Breast epithelium (tissue), 4 donors: Measurements from ENCODE around the gene CCZ1B. TPM values are rescaled to one million over a fixed set of nuclear protein-coding genes. Genes with fewer than 3 reads are reported as not detected.
"Not testable (repeated sequence)": the region's sequence is repeated elsewhere in the genome, so short reads cannot be mapped to it uniquely, and the experiment has no call there.

Experiments
- DNase-seq, 2 donors: peaks; one replicate each; pipeline ENCODE4 v3.0.0-alpha.2; 2019; ENCODE audit warnings: low spot score in 2 of 2
- H3K27ac ChIP-seq, 2 donors: fragments of 200-600 bp; sonication (generic) in 1 of 2; one replicate each; pipeline ENCODE4 v1.5.1; 2016 to 2019; ENCODE audit warnings: mild to moderate bottlenecking in 1 of 2
- H3K27me3 ChIP-seq, 2 donors: fragments of 200-600 bp; sonication (generic) in 1 of 2; one replicate each; pipeline versions ENCODE4 v1.5.1 to v1.6.0; 2017 to 2019; ENCODE audit warnings: control low read depth in 1 of 2, mild to moderate bottlenecking in 1 of 2
- H3K36me3 ChIP-seq: fragments of 200-600 bp; one replicate; pipeline ENCODE4 v1.5.1; 2019
- H3K4me1 ChIP-seq, 2 donors: fragments of 200-600 bp; sonication (generic); one replicate each; pipeline ENCODE4 v1.5.1; 2016 to 2019; ENCODE audit warnings: control low read depth in 1 of 2
- H3K4me3 ChIP-seq, 3 donors: fragments of 200-600 bp; sonication (generic); 1 replicate in 2 of 3; 2 replicates in 1 of 3; pipeline ENCODE4 v1.5.1; 2016 to 2019; ENCODE audit warnings: mild to moderate bottlenecking in 3 of 3, moderate library complexity in 2 of 3
- H3K9me3 ChIP-seq, 2 donors: fragments of 200-600 bp; sonication (generic) in 1 of 2; one replicate each; pipeline ENCODE4 v1.5.1; 2016 to 2019; ENCODE audit warnings: control low read depth in 1 of 2
- CTCF ChIP-seq, 3 donors: fragments of 450-650 bp; IDR thresholded peaks; one replicate each; pipeline ENCODE4 v1.5.1; 2016 to 2017; ENCODE audit warnings: antibody characterized with exemption in 3 of 3, mild to moderate bottlenecking in 3 of 3, moderate library complexity in 3 of 3
- POLR2AphosphoS5 ChIP-seq, 3 donors: sonication (generic); formaldehyde crosslinking; IDR thresholded peaks; one replicate each; pipeline ENCODE4 v1.6.1; 2017; ENCODE audit warnings: antibody characterized with exemption in 3 of 3
- intact Hi-C: fragments of 100-400 bp; cut with DNase I; formaldehyde crosslinking; loops from one replicate; pipeline ENCODE4 v1.15.1; 2023; ENCODE audit warnings: low total_unique reads
- total RNA-seq, 3 donors: library from RNA; depleted of rRNA; stranded (reverse); fragments of >200 nt; gene quantifications; one replicate each; pipeline ENCODE4 v1.1.0, GENCODE V29; 2016

The CCZ1B gene
- 10 to 100 TPM; 36.3 to 78.2 (median 69.8) TPM for total RNA-seq

DNA sequence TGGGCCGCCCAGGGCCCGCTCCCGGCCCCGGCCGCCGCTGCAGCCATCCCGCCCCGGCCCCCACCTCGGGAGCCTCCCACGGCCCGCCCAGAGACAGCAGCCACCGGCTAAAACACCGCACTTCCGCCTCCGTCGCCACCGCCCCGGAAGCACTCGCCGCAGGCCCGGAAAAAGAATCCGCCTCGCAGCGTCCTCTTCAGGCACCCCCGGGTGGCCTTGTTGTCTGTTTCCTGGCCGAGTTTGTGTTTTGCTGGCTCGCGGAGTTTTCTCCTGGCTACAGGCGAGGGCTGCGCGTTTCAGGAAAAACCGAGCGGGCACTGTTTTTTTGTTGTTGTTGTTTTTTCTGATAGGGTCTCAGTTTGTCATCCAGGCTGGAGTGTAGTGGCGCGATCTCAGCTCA is at the start of gene CCZ1B:
CCZ1B (minus strand) TSS at position 125 of the 400 bp plus-strand sequence; CDS start at position 47, 78 bp downstream.
- H3K9me3 ChIP-seq, H3K36me3 ChIP-seq, intact Hi-C loops, H3K4me1 ChIP-seq, H3K27me3 ChIP-seq: not testable (repeated sequence)
- H3K4me3 ChIP-seq = peak within 1 kb of the TSS; percentile 51 to 73 (median 66)
- peak within 1 kb of the TSS; percentile 56 to 78 for H3K27ac ChIP-seq
- peak; percentile 35 to 84 for DNase-seq
- peak in 1 of 3 donors; percentile 50 for TF ChIP-seq POLR2AphosphoS5 (IDR thresholded peaks at IDR 0.05)

GRCh38 chr7:6875022-6875421 is 48.9 kb upstream of the CCZ1B start:
- H3K27ac ChIP-seq, H3K4me1 ChIP-seq, H3K9me3 ChIP-seq, DNase-seq, H3K27me3 ChIP-seq, H3K4me3 ChIP-seq, intact Hi-C loops, H3K36me3 ChIP-seq: not testable (repeated sequence)

DNA sequence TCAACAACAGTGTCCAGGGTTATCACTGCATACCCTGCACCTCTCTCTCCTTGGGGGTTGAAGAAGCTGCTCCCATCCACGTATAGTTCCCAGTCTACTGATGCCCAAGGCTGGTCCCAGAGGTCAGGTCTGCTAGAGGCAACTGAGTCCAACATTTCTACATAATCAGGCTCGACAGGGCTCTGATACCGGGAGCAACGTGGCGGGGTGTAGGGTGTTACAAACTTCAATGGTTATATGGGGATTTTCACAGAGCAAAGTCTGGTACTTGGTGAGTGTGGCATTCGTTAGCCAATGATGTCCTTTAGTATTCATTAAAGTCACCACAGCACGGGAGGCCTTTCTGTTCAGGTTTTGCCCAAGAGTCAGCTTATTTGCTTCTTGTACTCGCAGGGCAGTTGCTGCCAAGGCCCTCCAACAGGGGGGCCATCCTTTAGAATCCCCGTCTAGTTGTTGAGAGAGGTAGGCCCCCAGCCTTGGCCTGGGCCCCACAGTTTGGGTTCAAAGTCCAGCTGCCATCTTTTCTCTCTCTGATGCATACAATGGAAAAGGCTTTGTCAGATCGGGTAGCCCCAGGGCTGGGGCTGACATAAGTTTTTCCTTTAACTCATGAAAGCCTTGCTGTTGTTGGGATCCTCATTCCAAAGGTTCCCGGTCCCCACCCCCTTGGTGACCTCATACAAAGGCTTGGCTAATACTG is 46.3 kb upstream of the CCZ1B start:
- H3K27ac ChIP-seq, H3K4me3 ChIP-seq, H3K27me3 ChIP-seq, DNase-seq, H3K4me1 ChIP-seq, H3K36me3 ChIP-seq, H3K9me3 ChIP-seq, intact Hi-C loops: not testable (repeated sequence)

GRCh38 chr7:6871421-6872144 is 45.5 kb upstream of the CCZ1B start:
- H3K27ac ChIP-seq = peak overlapping the region in 1 of 2 donors; percentile 54
- H3K27me3 ChIP-seq, H3K36me3 ChIP-seq, H3K4me3 ChIP-seq, H3K9me3 ChIP-seq, H3K4me1 ChIP-seq, intact Hi-C loops: not testable (repeated sequence)
- DNase-seq = peak; percentile 60 to 68

GRCh38 chr7:6864751-6865150 is 38.7 kb upstream of the CCZ1B start:
- H3K27me3 ChIP-seq, H3K4me3 ChIP-seq, H3K4me1 ChIP-seq, intact Hi-C loops, DNase-seq, H3K9me3 ChIP-seq, H3K27ac ChIP-seq, H3K36me3 ChIP-seq: not testable (repeated sequence)

GRCh38 chr7:6864188-6864587 is 38.1 kb upstream of the CCZ1B start:
- H3K27me3 ChIP-seq = not testable (repeated sequence)

DNA sequence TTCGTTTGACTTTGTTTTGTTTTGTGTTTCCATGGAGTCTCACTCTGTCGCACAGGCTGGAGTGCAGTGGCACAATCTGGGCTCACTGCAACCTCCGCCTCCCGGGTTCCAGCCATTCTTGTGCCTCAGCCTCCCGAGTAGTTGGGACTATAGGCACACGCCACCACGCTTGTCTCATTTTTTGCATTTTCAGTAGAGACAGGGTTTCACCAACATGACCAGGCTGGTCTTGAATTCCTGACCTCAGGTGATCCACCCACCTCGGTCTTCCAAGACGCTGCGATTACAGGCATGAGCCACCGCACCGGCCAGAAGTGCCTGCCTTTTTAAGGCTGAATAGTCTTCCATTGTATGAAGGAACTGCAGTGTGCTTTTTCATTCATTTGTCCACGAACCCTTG is 36.8 kb upstream of the CCZ1B start:
- H3K4me1 ChIP-seq, DNase-seq, H3K27me3 ChIP-seq, H3K4me3 ChIP-seq, H3K9me3 ChIP-seq, H3K36me3 ChIP-seq, H3K27ac ChIP-seq, intact Hi-C loops: not testable (repeated sequence)

More at GRCh38 chr7:6864188-6864587, 38.1 kb upstream of the CCZ1B start:
- H3K4me1 ChIP-seq, H3K4me3 ChIP-seq, H3K27ac ChIP-seq, H3K36me3 ChIP-seq, DNase-seq, H3K9me3 ChIP-seq, intact Hi-C loops: not testable (repeated sequence)

- H3K27ac ChIP-seq, H3K9me3 ChIP-seq, H3K27me3 ChIP-seq, H3K4me3 ChIP-seq, H3K4me1 ChIP-seq, intact Hi-C loops, H3K36me3 ChIP-seq: not testable (repeated sequence)
- DNase-seq = peak; percentile 50 to 74
- peak; percentile 14 to 74 (median 69) for TF ChIP-seq CTCF (IDR thresholded peaks at IDR 0.05)
Measured at GRCh38 chr7:6857721-6858314, 31.7 kb upstream of the CCZ1B start.

GRCh38 chr7:6855563-6856131 is 29.6 kb upstream of the CCZ1B start:
- H3K9me3 ChIP-seq, H3K27me3 ChIP-seq, H3K27ac ChIP-seq, H3K4me1 ChIP-seq, H3K36me3 ChIP-seq, intact Hi-C loops, DNase-seq: not testable (repeated sequence)
- H3K4me3 ChIP-seq = peak overlapping the region; percentile 21 to 65 (median 50)

GRCh38 chr7:6854747-6855562 is 28.9 kb upstream of the CCZ1B start:
- peak overlapping the region; percentile 21 to 65 (median 50) for H3K4me3 ChIP-seq
- H3K27ac ChIP-seq, DNase-seq, H3K27me3 ChIP-seq, H3K4me1 ChIP-seq, intact Hi-C loops, H3K36me3 ChIP-seq, H3K9me3 ChIP-seq: not testable (repeated sequence)

- H3K9me3 ChIP-seq, H3K4me1 ChIP-seq, H3K4me3 ChIP-seq, H3K27ac ChIP-seq, intact Hi-C loops, DNase-seq, H3K36me3 ChIP-seq, H3K27me3 ChIP-seq: not testable (repeated sequence)
Measured at GRCh38 chr7:6853681-6854080, 27.6 kb upstream of the CCZ1B start.
